RWPE2 (cell line): ENCODE measurements around the gene SLCO1B1.
"Not testable (repeated sequence)": the region's sequence is repeated elsewhere in the genome, so short reads cannot be mapped to it uniquely, and the experiment has no call there.

ENCODE experiments used
- ATAC-seq: fragments of 200-7000 bp; cut with Tn5 transposase; 3 replicates; pipeline ENCODE4 v1.9.1; 2021; ENCODE audit warnings: low read depth
- DNase-seq: peaks from one replicate; pipeline ENCODE4 v3.0.0-alpha.2; 2020; ENCODE audit warnings: low spot score
- H3K27ac ChIP-seq: fragments of 450-650 bp; 2 replicates; pipeline ENCODE4 v1.5.1; 2017; ENCODE audit warnings: mild to moderate bottlenecking; ENCODE audit not compliant: poor library complexity, severe bottlenecking
- H3K27me3 ChIP-seq: fragments of 250-450 bp; sonication (Bioruptor Pico); 2 replicates; pipeline ENCODE4 v1.5.1; 2021; ENCODE audit warnings: mild to moderate bottlenecking, moderate library complexity; ENCODE audit not compliant: insufficient read depth, poor library complexity, severe bottlenecking
- H3K36me3 ChIP-seq: fragments of 250-450 bp; sonication (Bioruptor Pico); 2 replicates; pipeline ENCODE4 v1.5.1; 2020; ENCODE audit warnings: low read depth, mild to moderate bottlenecking, moderate library complexity
- H3K4me1 ChIP-seq: fragments of 250-450 bp; sonication (Bioruptor Pico); 2 replicates; pipeline ENCODE4 v1.5.1; 2021; ENCODE audit warnings: mild to moderate bottlenecking, moderate library complexity; ENCODE audit not compliant: insufficient read depth, poor library complexity, severe bottlenecking
- H3K4me3 ChIP-seq: fragments of 250-450 bp; sonication (Bioruptor Pico); 2 replicates; pipeline ENCODE4 v1.5.1; 2021; ENCODE audit warnings: mild to moderate bottlenecking, moderate library complexity; ENCODE audit not compliant: severe bottlenecking
- H3K9me3 ChIP-seq: fragments of 250-450 bp; sonication (Bioruptor Pico); 2 replicates; pipeline ENCODE4 v1.5.1; 2021; ENCODE audit warnings: mild to moderate bottlenecking, moderate library complexity; ENCODE audit not compliant: severe bottlenecking
- TF ChIP-seq, protein P1 (sequence below): fragments of 450-650 bp; IDR thresholded peaks from one replicate; pipeline ENCODE4 v1.5.1; 2017; ENCODE audit warnings: mild to moderate bottlenecking, moderate library complexity; ENCODE audit not compliant: poor library complexity, severe bottlenecking

SLCO1B1 gene

DNA sequence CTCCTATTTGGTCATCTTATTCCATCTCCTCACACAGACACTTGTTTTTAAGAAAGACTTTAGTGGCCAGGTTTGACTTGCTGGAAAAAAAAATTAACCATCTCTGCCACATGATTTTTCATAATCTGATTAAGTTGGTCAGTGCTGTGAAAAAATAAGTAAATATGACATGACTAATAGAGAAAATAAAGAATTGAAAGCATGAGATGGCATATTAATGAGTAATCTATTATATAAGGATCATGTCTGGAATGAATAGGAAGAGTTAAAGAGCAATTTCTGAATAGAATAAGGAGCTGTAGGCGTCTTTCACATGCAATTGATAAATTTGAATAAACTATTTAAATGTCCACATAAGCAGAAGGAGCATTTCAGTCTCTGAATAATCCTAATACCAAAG lies 12.2 kb upstream of the SLCO1B1 start:
- no peaks in the 10 kb centered on the region for H3K36me3 ChIP-seq
- DNase-seq (no peak), ATAC-seq (no peak)
- H3K27me3 ChIP-seq, result no peaks in the 10 kb centered on the region
- H3K4me3 ChIP-seq, result no peak overlapping the region
- H3K27ac ChIP-seq, result no peak overlapping the region
- TF ChIP-seq, protein P1, sequence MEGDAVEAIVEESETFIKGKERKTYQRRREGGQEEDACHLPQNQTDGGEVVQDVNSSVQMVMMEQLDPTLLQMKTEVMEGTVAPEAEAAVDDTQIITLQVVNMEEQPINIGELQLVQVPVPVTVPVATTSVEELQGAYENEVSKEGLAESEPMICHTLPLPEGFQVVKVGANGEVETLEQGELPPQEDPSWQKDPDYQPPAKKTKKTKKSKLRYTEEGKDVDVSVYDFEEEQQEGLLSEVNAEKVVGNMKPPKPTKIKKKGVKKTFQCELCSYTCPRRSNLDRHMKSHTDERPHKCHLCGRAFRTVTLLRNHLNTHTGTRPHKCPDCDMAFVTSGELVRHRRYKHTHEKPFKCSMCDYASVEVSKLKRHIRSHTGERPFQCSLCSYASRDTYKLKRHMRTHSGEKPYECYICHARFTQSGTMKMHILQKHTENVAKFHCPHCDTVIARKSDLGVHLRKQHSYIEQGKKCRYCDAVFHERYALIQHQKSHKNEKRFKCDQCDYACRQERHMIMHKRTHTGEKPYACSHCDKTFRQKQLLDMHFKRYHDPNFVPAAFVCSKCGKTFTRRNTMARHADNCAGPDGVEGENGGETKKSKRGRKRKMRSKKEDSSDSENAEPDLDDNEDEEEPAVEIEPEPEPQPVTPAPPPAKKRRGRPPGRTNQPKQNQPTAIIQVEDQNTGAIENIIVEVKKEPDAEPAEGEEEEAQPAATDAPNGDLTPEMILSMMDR, result no peak
- no peaks in the 10 kb centered on the region for H3K4me1 ChIP-seq
- no peaks in the 10 kb centered on the region for H3K9me3 ChIP-seq

DNA sequence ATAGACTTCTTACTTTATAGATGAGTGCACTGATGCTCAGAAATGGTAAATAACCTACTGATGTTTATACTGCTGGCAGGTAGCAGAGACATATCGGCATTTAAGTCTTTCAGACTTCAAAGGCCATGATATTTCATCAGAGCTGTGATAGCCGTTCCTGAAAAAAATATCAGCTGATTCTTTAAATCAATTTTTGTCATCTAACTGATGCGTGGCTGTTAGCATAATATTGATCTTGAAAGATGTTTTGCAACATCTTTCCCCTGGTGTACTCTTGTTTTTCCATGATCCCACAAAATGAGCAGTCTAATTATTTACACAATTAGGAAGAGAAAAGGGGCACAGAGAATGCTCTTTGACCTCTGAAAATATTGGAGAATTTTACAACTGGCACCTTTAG lies 1.6 kb upstream of the SLCO1B1 start:
- H3K4me1 ChIP-seq, result no peaks in the 10 kb centered on the region
- TF ChIP-seq, protein P1, result no peak
- no peaks in the 10 kb centered on the region for H3K36me3 ChIP-seq
- no peak overlapping the region for H3K4me3 ChIP-seq
- no peaks in the 10 kb centered on the region for H3K27me3 ChIP-seq
- no peak overlapping the region for H3K27ac ChIP-seq
- no peak for DNase-seq
- ATAC-seq, result no peak
- H3K9me3 ChIP-seq, result no peaks in the 10 kb centered on the region

DNA sequence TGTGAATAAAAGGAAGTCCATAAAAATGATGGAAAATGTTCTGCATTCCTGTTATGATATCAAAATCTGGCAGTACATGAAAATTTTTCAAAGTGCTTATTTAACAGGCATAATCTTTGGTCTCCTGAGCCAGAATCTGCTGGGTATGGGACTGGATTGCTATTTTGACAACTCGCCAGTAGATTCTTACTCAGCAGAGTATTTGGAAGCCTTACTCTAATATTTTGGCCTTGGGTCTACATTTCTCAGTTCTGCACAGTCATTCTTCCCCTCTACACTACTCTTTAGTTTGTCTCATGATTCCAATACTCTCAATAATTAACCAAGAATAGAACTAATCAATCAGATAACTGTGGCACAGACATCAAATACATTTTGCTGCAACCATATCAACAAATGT lies 1.1 kb upstream of the SLCO1B1 start:
- ATAC-seq (no peak), DNase-seq (no peak)
- TF ChIP-seq, protein P1, result no peak
- no peak overlapping the region for H3K4me3 ChIP-seq
- H3K27me3 ChIP-seq, result no peaks in the 10 kb centered on the region
- no peak overlapping the region for H3K27ac ChIP-seq
- no peaks in the 10 kb centered on the region for H3K9me3 ChIP-seq
- no peaks in the 10 kb centered on the region for H3K4me1 ChIP-seq
- H3K36me3 ChIP-seq, result no peaks in the 10 kb centered on the region

DNA sequence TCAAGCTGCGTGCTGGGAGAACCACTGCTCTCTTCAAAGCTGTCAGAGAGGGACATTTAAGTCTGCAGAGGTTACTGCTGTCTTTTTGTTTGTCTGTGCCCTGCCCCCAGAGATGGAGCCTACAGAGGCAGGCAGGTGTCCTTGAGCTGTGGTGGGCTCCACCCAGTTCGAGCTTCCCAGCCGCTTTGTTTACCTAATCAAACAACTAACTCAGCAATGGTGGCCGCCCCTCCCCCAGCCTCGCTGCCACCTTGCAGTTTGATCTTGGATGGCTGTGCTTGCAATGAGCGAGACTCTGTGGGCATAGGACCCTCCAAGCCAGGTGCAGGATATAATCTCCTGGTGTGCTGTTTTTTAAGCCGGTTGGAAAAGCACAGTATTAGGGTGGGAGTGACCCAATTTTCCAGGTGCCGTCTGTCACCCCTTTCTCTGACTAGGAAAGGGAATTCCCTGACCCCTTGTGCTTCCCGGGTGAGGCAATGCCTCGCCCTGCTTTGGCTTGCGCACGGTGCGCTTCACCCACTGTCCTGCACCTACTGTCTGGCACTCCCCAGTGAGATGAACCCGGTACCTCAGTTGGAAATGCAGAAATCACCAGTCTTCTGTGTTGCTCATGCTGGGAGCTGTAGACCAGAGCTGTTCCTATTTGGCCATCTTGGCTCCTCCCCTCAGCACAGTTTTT lies 6.5 kb downstream of the SLCO1B1 start:
- H3K4me1 ChIP-seq, DNase-seq, H3K27me3 ChIP-seq: not testable (repeated sequence)

DNA sequence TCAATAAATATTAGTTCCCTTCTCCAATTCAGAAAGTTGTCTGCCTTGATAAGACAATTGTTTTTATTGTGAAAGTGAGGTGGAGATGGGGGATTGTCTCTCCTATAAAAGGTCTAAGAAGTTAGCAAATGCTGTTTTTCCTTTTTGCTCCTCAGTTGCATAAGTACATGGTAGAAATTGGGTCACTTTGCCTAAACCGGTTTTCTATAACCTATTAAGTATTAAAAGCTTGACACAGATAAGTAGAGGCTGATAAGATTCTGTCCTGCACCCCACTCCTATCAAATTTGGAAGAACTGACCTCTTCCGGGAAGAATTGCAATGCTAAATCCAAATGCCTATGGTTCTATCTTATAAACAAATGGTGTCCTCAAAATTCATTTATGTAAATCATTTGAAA lies 7.0 kb downstream of the SLCO1B1 start:
- Histone ChIP-seq H3K4me1 (no peaks in the 10 kb centered on the region), H3K9me3 (no peaks in the 10 kb centered on the region), H3K27me3 (no peaks in the 10 kb centered on the region), H3K4me3 (no peak overlapping the region), H3K27ac (no peak overlapping the region), H3K36me3 (no peaks in the 10 kb centered on the region)
- DNase-seq (no peak), ATAC-seq (no peak)
- TF ChIP-seq, protein P1, result no peak

More for the DNA sequence above, 6.5 kb downstream of the SLCO1B1 start:
- H3K36me3 ChIP-seq, ATAC-seq, H3K27ac ChIP-seq, H3K4me3 ChIP-seq, H3K9me3 ChIP-seq: not testable (repeated sequence)
